Measurements from ENCODE around the gene GLUL.

GRCh38 chr1:182438326-182438725, 46.7 kb upstream of the GLUL start:
- TF ChIP-seq CTCF (IDR thresholded peaks at IDR 0.05) = no peak
- no peak for TF ChIP-seq POLR2A (IDR thresholded peaks at IDR 0.05)
- no peak for TF ChIP-seq EP300 (IDR thresholded peaks at IDR 0.05)

Measured in tibial nerve (tissue), 4 donors.